Transverse colon (tissue), 4 donors: ENCODE measurements around the gene PPP1R17.

ENCODE experiments used
- CTCF ChIP-seq, 5 experiments: fragments of 200-600 bp in 3 of 5; fragments of 450-650 bp in 2 of 5; sonication (generic) in 3 of 5; IDR thresholded peaks; 1 replicate in 2 of 5; 2 replicates in 3 of 5; pipeline ENCODE4 v1.5.1; 2016 to 2017; ENCODE audit warnings: antibody characterized with exemption in 5 of 5, inconsistent platforms in 3 of 5, mild to moderate bottlenecking in 2 of 5, moderate library complexity in 1 of 5
- EP300 ChIP-seq: sonication (generic); formaldehyde crosslinking; IDR thresholded peaks from one replicate; pipeline ENCODE4 v1.6.1; 2017; ENCODE audit warnings: antibody characterized with exemption, low read depth
- POLR2AphosphoS5 ChIP-seq, 3 donors: sonication (generic); formaldehyde crosslinking; IDR thresholded peaks; one replicate each; pipeline ENCODE4 v1.6.1; 2016; ENCODE audit warnings: antibody characterized with exemption in 3 of 3

- TF ChIP-seq CTCF (IDR thresholded peaks at IDR 0.05) (no peak), EP300 (no peak), POLR2AphosphoS5 (IDR thresholded peaks at IDR 0.05) (no peak)
Observed at GRCh38 chr7:31702354-31702753, 15.3 kb downstream of the PPP1R17 start.
